Neutrophil (primary cell): ENCODE measurements around the gene SPOUT1.

Experiments used
- H3K27ac ChIP-seq: fragments of 200-600 bp; sonication (generic); 2 replicates; pipeline ENCODE4 v1.5.1; 2016; ENCODE audit warnings: mild to moderate bottlenecking, moderate library complexity
- H3K27me3 ChIP-seq: fragments of 200-600 bp; sonication (generic); 2 replicates; pipeline ENCODE4 v1.6.0; 2016; ENCODE audit warnings: mild to moderate bottlenecking
- H3K36me3 ChIP-seq: fragments of 200-600 bp; sonication (generic); 2 replicates; pipeline ENCODE4 v1.5.1; 2017
- H3K4me1 ChIP-seq, 2 experiments: fragments of 200-600 bp in 1 of 2; sonication (generic) in 1 of 2; 1 replicate in 1 of 2; 2 replicates in 1 of 2; pipeline versions ENCODE4 v1.5.1 to v1.6.1; 2013 to 2016; ENCODE audit warnings: low read depth in 1 of 2, low read length in 1 of 2, mild to moderate bottlenecking in 1 of 2, moderate library complexity in 1 of 2; ENCODE audit not compliant: control insufficient read depth in 1 of 2, insufficient read depth in 1 of 2
- H3K4me3 ChIP-seq, 2 experiments: fragments of 200-600 bp in 1 of 2; sonication (generic) in 1 of 2; 1 replicate in 1 of 2; 2 replicates in 1 of 2; pipeline ENCODE4 v1.5.1; 2013 to 2016; ENCODE audit warnings: low read depth in 1 of 2, low read length in 1 of 2, mild to moderate bottlenecking in 1 of 2, moderate library complexity in 1 of 2
- H3K9me3 ChIP-seq: fragments of 200-600 bp; sonication (generic); 2 replicates; pipeline ENCODE4 v1.5.1; 2016
- CTCF ChIP-seq: fragments of 200-600 bp; sonication (generic); IDR thresholded peaks from 2 replicates; pipeline ENCODE4 v1.5.1; 2016; ENCODE audit warnings: antibody characterized with exemption

SPOUT1 gene

GRCh38 chr9:128838338-128838737, 8.7 kb upstream of the SPOUT1 start:
- H3K36me3 ChIP-seq = peaks cover 15% of the 10 kb centered on the region
- TF ChIP-seq CTCF = no peak

GRCh38 chr9:128836509-128837145, 7.0 kb upstream of the SPOUT1 start:
- no peak overlapping the region for H3K27ac ChIP-seq
- H3K4me3 ChIP-seq = no peak overlapping the region
- H3K27me3 ChIP-seq = no peaks in the 10 kb centered on the region
- H3K4me1 ChIP-seq = no peaks in the 10 kb centered on the region
- H3K36me3 ChIP-seq = peaks cover 9% of the 10 kb centered on the region
- no peak for TF ChIP-seq CTCF
- no peaks in the 10 kb centered on the region for H3K9me3 ChIP-seq

More at GRCh38 chr9:128838338-128838737, 8.7 kb upstream of the SPOUT1 start:
- Histone ChIP-seq H3K27ac (no peak overlapping the region), H3K4me3 (no peak overlapping the region), H3K9me3 (no peaks in the 10 kb centered on the region), H3K27me3 (no peaks in the 10 kb centered on the region), H3K4me1 (no peaks in the 10 kb centered on the region)

- Histone ChIP-seq H3K27me3 (no peaks in the 10 kb centered on the region), H3K36me3 (peaks cover 9% of the 10 kb centered on the region), H3K27ac (no peak overlapping the region), H3K9me3 (no peaks in the 10 kb centered on the region), H3K4me3 (no peak overlapping the region), H3K4me1 (no peaks in the 10 kb centered on the region)
- no peak for TF ChIP-seq CTCF
Observed at GRCh38 chr9:128835246-128836210, 5.9 kb upstream of the SPOUT1 start.

GRCh38 chr9:128833696-128834095, 4.1 kb upstream of the SPOUT1 start:
- no peak overlapping the region for H3K4me3 ChIP-seq
- peaks cover 9% of the 10 kb centered on the region for H3K36me3 ChIP-seq
- no peaks in the 10 kb centered on the region for H3K9me3 ChIP-seq
- H3K4me1 ChIP-seq = peaks cover 12 to 17% of the 10 kb centered on the region in 2 experiments
- TF ChIP-seq CTCF = no peak
- H3K27ac ChIP-seq = no peak overlapping the region
- H3K27me3 ChIP-seq = no peaks in the 10 kb centered on the region

GRCh38 chr9:128828719-128829452, 708 bp downstream of the SPOUT1 start:
- Histone ChIP-seq H3K27ac (peak overlapping the region; percentile 20), H3K27me3 (no peaks in the 10 kb centered on the region), H3K36me3 (peaks cover 33% of the 10 kb centered on the region), H3K4me3 (peak overlapping the region; percentile 85 to 88), H3K4me1 (peaks cover 12 to 20% of the 10 kb centered on the region in 2 experiments), H3K9me3 (no peaks in the 10 kb centered on the region)
- no peak for TF ChIP-seq CTCF
